Upper lobe of right lung (tissue), 1 donor: Measurements from ENCODE around the gene SCGN. TPM values are rescaled to one million over a fixed set of nuclear protein-coding genes. Genes with fewer than 3 reads are reported as not detected.
"Not testable (repeated sequence)": the region's sequence is repeated elsewhere in the genome, so short reads cannot be mapped to it uniquely, and the experiment has no call there.

Experiments used
- ATAC-seq: fragments of 200-7000 bp; cut with Tn5 transposase; one replicate; pipeline ENCODE4 v1.9.1; 2020; ENCODE audit warnings: mild to moderate bottlenecking, moderate library complexity
- DNase-seq: peaks from one replicate; pipeline ENCODE4 v3.0.0-alpha.2; 2020
- H3K27ac ChIP-seq: fragments of 200-600 bp; one replicate; pipeline ENCODE4 v1.8.0; 2022
- H3K27me3 ChIP-seq: fragments of 200-600 bp; one replicate; pipeline ENCODE4 v1.8.0; 2022; ENCODE audit warnings: mild to moderate bottlenecking
- H3K36me3 ChIP-seq: fragments of 200-600 bp; one replicate; pipeline ENCODE4 v1.8.0; 2022
- H3K4me1 ChIP-seq: fragments of 200-600 bp; one replicate; pipeline ENCODE4 v1.8.0; 2022
- H3K4me3 ChIP-seq: fragments of 200-600 bp; one replicate; pipeline ENCODE4 v1.8.0; 2022; ENCODE audit warnings: mild to moderate bottlenecking
- H3K9me3 ChIP-seq: fragments of 200-600 bp; one replicate; pipeline ENCODE4 v1.8.0; 2022
- intact Hi-C: fragments of 100-400 bp; cut with DNase I; formaldehyde crosslinking; loops from one replicate; pipeline ENCODE4 v1.11.0; 2022
- total RNA-seq: library from RNA; stranded (reverse); fragmentation: NEBNext Ultra II Directional; extraction: Animal tissue kit (Norgen Biotek cat#: 25700); gene quantifications from one replicate; pipeline ENCODE4 v1.2.1, GENCODE V29; 2021
- TF ChIP-seq, protein P1 (sequence below): fragments of 200-600 bp; IDR thresholded peaks from one replicate; pipeline ENCODE4 v1.8.0; 2022; ENCODE audit warnings: antibody characterized with exemption
- donor health status: DM: no; HTN: yes; CAD: no; lungs with severe emphysema.

Gene SCGN
- total RNA-seq, 1 donor from 2014 or later: not detected

DNA sequence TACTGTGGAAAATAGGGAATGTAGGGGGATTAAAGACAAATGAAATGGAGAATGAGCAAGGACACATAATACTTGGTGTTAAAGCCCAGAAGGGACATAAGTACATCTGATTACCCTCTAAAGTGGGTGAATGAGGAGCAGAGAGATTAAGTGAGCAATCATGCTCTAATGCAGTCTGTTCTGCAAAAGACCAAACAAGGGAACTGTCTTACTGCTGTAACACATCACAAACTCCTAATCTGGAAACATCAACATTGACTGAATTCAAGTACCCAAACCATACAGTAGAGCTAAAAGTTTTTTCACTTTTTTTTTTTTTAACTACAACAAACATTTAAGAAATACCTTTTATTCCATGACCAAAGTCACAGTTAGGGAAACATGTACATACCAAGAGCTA, 83.2 kb downstream of the SCGN start:
- H3K4me1 ChIP-seq: no peaks in the 10 kb centered on the region
- H3K27me3 ChIP-seq: peaks cover 21% of the 10 kb centered on the region
- intact Hi-C loops: no loop called here
- H3K27ac ChIP-seq: no peak overlapping the region
- ATAC-seq (no peak), DNase-seq (no peak)
- H3K4me3 ChIP-seq: no peak overlapping the region
- H3K9me3 ChIP-seq: no peaks in the 10 kb centered on the region
- H3K36me3 ChIP-seq: no peaks in the 10 kb centered on the region
- TF ChIP-seq, protein P1, sequence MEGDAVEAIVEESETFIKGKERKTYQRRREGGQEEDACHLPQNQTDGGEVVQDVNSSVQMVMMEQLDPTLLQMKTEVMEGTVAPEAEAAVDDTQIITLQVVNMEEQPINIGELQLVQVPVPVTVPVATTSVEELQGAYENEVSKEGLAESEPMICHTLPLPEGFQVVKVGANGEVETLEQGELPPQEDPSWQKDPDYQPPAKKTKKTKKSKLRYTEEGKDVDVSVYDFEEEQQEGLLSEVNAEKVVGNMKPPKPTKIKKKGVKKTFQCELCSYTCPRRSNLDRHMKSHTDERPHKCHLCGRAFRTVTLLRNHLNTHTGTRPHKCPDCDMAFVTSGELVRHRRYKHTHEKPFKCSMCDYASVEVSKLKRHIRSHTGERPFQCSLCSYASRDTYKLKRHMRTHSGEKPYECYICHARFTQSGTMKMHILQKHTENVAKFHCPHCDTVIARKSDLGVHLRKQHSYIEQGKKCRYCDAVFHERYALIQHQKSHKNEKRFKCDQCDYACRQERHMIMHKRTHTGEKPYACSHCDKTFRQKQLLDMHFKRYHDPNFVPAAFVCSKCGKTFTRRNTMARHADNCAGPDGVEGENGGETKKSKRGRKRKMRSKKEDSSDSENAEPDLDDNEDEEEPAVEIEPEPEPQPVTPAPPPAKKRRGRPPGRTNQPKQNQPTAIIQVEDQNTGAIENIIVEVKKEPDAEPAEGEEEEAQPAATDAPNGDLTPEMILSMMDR: no peak

DNA sequence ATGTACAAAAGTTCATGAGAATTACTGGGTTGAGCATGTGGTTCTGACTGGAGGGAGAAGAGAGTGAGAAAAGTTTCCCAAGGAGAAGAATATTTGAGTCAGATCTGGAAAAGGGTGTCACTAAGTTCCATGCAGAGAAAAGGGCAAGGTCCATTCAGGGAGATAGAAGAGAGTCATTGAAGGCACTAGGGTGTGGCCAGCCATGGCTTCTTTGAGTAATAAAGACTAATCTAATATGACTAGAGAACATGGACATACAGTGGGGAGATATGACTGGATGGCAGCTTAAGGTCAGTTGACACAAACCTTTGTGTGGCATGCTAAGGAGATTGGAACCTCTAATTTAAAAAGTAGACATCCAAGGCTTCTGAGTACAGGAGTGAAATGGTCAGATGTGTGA, 91.9 kb downstream of the SCGN start:
- no peak overlapping the region for H3K27ac ChIP-seq
- no peaks in the 10 kb centered on the region for H3K36me3 ChIP-seq
- ATAC-seq (no peak), DNase-seq (no peak)
- no peaks in the 10 kb centered on the region for H3K27me3 ChIP-seq
- H3K9me3 ChIP-seq: no peaks in the 10 kb centered on the region
- H3K4me3 ChIP-seq: no peak overlapping the region
- no peaks in the 10 kb centered on the region for H3K4me1 ChIP-seq
- TF ChIP-seq, protein P1: no peak
- intact Hi-C loops: no loop called here

DNA sequence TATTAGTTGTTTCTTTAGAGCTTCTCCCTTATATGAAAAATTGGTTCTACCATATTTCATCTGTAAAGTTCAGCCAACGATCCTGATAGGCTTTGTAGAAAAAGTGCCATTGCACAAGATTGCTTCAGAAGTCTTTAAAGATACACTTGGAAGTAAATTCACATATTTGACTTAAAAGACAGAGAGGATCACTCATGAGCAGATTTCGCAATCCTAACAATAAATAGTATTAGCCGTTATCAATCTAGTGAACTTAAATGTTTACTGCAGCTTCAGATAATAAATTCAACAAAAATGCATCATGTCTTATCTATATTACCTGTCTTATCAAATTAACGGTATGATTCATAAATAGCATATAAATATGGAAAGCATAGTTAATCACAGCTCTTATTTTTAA, 93.8 kb downstream of the SCGN start:
- H3K36me3 ChIP-seq: no peaks in the 10 kb centered on the region
- DNase-seq (no peak), ATAC-seq (no peak)
- no peak overlapping the region for H3K4me3 ChIP-seq
- H3K27ac ChIP-seq: no peak overlapping the region
- TF ChIP-seq, protein P1: no peak
- no peaks in the 10 kb centered on the region for H3K27me3 ChIP-seq
- H3K4me1 ChIP-seq: no peaks in the 10 kb centered on the region
- no peaks in the 10 kb centered on the region for H3K9me3 ChIP-seq
- intact Hi-C loops: no loop called here

DNA sequence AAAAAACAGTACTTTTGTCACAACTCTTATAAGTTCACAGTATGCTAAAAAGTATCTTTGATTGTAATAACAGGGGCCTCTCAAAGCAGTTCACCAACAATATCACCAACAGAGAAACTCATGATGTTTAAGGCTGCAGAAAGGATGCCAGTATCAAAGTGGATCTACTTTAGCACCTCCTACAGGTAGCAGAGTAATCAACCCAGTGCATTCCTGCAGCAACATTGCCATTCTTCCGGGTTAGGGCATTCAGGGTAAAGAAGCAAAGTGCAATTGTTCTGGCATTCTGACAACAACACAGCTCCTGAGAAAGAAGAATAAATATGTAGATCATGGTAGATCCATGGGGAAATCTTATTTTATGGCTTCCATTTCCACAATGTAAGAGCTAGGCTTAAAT, 95.0 kb downstream of the SCGN start:
- no peak for ATAC-seq
- Histone ChIP-seq H3K36me3 (no peaks in the 10 kb centered on the region), H3K27ac (no peak overlapping the region), H3K4me3 (no peak overlapping the region), H3K4me1 (no peaks in the 10 kb centered on the region), H3K27me3 (no peaks in the 10 kb centered on the region), H3K9me3 (no peaks in the 10 kb centered on the region)
- TF ChIP-seq, protein P1: no peak
- intact Hi-C loops: no loop called here
- DNase-seq: no peak

DNA sequence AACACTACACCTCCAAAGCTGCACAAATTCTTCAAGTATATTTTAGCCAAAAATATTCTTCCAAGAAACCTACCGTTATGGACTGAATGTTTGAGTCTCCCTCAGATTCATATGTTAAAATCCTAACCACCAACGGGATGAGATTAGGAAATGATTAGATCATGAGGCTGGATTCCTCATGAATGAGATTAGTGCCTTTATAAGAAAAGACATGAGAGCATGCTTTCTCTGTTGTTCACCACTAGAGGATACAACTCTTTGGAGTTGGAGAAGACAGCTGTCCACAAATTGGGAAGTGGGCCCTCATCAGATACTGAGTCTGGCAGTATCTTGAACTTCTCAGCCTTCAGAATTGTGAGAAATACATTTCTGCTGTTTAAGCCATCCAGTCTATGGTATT, 95.5 kb downstream of the SCGN start:
- TF ChIP-seq, protein P1: no peak
- H3K9me3 ChIP-seq: no peaks in the 10 kb centered on the region
- no peak overlapping the region for H3K27ac ChIP-seq
- H3K4me1 ChIP-seq: no peaks in the 10 kb centered on the region
- H3K27me3 ChIP-seq: no peaks in the 10 kb centered on the region
- DNase-seq (no peak), ATAC-seq (no peak)
- no peaks in the 10 kb centered on the region for H3K36me3 ChIP-seq
- intact Hi-C loops: no loop called here
- H3K4me3 ChIP-seq: no peak overlapping the region

DNA sequence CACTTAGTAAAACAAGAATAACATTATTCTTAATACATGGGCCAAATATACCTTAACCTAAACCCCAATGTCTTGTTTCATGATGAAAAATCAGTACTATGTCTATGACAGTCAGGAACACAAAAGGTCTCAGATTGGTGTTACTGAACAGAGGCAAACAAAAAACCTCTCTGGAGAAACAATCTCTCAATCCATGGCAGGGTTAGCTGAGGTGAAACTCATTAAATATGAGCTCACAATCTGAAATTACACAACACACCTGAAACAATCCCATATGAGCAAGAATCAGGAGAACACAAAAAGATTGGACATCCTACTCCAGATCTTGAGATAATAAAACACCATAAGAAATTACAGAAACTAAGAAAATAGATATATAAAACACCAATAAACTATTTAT, 96.0 kb downstream of the SCGN start:
- Histone ChIP-seq H3K4me3 (no peak overlapping the region), H3K9me3 (no peaks in the 10 kb centered on the region), H3K4me1 (no peaks in the 10 kb centered on the region), H3K27ac (no peak overlapping the region), H3K27me3 (no peaks in the 10 kb centered on the region), H3K36me3 (no peaks in the 10 kb centered on the region)
- DNase-seq (no peak), ATAC-seq (no peak)
- TF ChIP-seq, protein P1: no peak
- intact Hi-C loops: no loop called here

DNA sequence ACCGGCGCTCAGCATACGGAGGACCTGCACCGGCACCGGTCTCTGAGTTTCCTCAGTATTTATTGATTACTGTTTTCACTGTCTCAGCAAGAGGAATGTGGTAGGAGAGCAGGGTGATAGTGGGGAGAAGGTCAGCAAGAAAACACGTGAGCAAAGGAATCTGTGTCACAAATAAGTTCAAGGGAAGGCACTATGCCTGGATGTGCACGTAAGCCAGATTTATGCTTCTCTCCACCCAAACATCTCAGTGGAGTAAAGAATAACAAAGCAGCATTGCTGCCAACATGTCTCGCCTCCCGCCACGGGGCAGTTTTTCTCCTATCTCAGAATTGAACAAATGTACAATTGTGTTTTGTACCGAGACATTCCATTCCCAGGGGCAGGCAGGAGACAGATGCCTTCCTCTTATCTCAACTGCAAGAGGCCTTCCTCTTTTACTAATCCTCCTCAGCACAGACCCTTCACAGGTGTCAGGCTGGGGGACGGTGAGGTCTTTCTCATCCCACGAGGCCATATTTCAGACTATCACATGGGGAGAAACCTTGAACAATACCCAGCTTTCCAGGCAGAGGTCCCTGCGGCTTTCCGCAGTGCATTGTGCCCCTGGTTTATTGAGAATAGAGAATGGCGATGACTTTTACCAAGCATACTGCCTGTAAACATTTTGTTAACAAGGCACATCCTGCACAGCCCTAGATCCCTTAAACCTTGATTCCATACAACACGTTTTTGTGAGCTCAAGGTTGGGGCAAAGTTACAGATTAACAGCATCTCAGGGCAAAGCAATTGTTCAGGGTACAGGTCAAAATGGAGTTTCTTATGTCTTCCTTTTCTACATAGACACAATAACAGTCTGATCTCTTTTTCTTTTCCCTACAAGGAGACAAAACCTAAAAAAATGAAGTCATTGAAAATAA, 96.8 kb downstream of the SCGN start:
- H3K27me3 ChIP-seq, H3K27ac ChIP-seq, H3K4me3 ChIP-seq, DNase-seq, ATAC-seq, intact Hi-C loops, H3K9me3 ChIP-seq, H3K36me3 ChIP-seq, H3K4me1 ChIP-seq: not testable (repeated sequence)
